Measurements from ENCODE around the gene KLHL29. TPM values are rescaled to one million over a fixed set of nuclear protein-coding genes. Genes with fewer than 3 reads are reported as not detected.

Gene KLHL29
- total and polyA plus RNA-seq, 2 experiments from 2014 or later: 1.5 to 6.5 TPM

DNA sequence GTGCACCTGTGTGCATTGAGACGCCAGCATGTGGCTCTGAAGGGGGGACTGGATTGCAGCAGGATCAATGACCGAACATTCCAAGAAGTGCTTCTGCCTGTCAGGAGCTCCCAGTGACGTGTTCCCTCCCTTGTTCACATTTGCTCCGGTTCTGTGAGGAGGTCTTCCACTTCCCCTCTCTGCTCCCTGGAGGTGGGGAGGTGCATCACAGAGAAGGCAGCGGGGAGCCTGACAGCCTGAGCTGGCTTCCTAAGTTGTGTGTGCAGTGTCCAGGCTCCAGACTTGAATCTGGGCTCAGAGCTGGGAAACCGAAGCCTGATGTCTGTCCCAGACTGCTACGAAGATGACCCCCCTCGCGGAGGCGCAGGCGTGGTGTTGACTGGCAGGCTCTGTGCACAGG is 171.0 kb downstream of the KLHL29 start:
- Histone ChIP-seq H3K4me2 (no peak overlapping the region), H4K20me1 (replicated peaks; ENCODE audit: insufficient read depth) (no peaks in the 10 kb centered on the region), H3K27ac (ENCODE audit: low read depth) (no peak overlapping the region), H3K36me3 (ENCODE audit: insufficient read depth) (no peaks in the 10 kb centered on the region), H3K9me2 (ENCODE audit: insufficient read depth) (no peaks in the 10 kb centered on the region), H3F3A (replicated peaks; ENCODE audit: low read depth) (no peaks in the 10 kb centered on the region), H3K27me3 (ENCODE audit: insufficient read depth) (no peaks in the 10 kb centered on the region), H3K79me2 (replicated peaks; ENCODE audit: insufficient read depth) (no peaks in the 10 kb centered on the region), H2AFZ (no peak overlapping the region), H3K4me3 (no peak overlapping the region), H3K4me1 (ENCODE audit: insufficient read depth) (no peaks in the 10 kb centered on the region)
- Mint-ChIP-seq H3K27ac (0 out of 2 replicates have a peak overlapping the region, but pooled peaks have one; percentile 67), H3K9me3 (no peaks in the 10 kb centered on the region), H3K4me3 (no peak overlapping the region), H3K4me1 (peaks cover 2% of the 10 kb centered on the region; the same call in 2 of the 3 replicates), H3K36me3 (ENCODE audit: low read depth) (no peaks in the 10 kb centered on the region), H3K27me3 (ENCODE audit: insufficient read depth, low read depth, poor library complexity) (peaks cover 2% of the 10 kb centered on the region)
- peak; percentile 57; the same call in 2 of the 3 replicates for ATAC-seq
- TF ChIP-seq EZH2phosphoT487 (IDR thresholded peaks at IDR 0.05; ENCODE audit: unreplicated experiment) (no peak), POLR2AphosphoS5 (IDR thresholded peaks at IDR 0.05; ENCODE audit: low read depth) (no peak), EZH2 (IDR thresholded peaks at IDR 0.05; ENCODE audit: low read depth, unreplicated experiment) (no peak), NANOG (IDR thresholded peaks at IDR 0.05; ENCODE audit: borderline replicate concordance) (no peak), JUNB (IDR thresholded peaks at IDR 0.05; ENCODE audit: unreplicated experiment) (no peak), ZNF114 (CRISPR knock-in tag; IDR thresholded peaks at IDR 0.05) (no peak), STAT1 (IDR thresholded peaks at IDR 0.05; ENCODE audit: unreplicated experiment) (no peak), ZNF331 (CRISPR knock-in tag; IDR thresholded peaks at IDR 0.05; ENCODE audit: low read depth) (no peak), CREB1 (CRISPR knock-in tag; IDR thresholded peaks at IDR 0.05; ENCODE audit: low read depth) (no peak)
- TF ChIP-seq, protein P1, sequence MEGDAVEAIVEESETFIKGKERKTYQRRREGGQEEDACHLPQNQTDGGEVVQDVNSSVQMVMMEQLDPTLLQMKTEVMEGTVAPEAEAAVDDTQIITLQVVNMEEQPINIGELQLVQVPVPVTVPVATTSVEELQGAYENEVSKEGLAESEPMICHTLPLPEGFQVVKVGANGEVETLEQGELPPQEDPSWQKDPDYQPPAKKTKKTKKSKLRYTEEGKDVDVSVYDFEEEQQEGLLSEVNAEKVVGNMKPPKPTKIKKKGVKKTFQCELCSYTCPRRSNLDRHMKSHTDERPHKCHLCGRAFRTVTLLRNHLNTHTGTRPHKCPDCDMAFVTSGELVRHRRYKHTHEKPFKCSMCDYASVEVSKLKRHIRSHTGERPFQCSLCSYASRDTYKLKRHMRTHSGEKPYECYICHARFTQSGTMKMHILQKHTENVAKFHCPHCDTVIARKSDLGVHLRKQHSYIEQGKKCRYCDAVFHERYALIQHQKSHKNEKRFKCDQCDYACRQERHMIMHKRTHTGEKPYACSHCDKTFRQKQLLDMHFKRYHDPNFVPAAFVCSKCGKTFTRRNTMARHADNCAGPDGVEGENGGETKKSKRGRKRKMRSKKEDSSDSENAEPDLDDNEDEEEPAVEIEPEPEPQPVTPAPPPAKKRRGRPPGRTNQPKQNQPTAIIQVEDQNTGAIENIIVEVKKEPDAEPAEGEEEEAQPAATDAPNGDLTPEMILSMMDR (conservative IDR thresholded peaks at IDR 0.05; ENCODE audit: low read depth in 2 of 2): no peak
- TF ChIP-seq, protein P2, sequence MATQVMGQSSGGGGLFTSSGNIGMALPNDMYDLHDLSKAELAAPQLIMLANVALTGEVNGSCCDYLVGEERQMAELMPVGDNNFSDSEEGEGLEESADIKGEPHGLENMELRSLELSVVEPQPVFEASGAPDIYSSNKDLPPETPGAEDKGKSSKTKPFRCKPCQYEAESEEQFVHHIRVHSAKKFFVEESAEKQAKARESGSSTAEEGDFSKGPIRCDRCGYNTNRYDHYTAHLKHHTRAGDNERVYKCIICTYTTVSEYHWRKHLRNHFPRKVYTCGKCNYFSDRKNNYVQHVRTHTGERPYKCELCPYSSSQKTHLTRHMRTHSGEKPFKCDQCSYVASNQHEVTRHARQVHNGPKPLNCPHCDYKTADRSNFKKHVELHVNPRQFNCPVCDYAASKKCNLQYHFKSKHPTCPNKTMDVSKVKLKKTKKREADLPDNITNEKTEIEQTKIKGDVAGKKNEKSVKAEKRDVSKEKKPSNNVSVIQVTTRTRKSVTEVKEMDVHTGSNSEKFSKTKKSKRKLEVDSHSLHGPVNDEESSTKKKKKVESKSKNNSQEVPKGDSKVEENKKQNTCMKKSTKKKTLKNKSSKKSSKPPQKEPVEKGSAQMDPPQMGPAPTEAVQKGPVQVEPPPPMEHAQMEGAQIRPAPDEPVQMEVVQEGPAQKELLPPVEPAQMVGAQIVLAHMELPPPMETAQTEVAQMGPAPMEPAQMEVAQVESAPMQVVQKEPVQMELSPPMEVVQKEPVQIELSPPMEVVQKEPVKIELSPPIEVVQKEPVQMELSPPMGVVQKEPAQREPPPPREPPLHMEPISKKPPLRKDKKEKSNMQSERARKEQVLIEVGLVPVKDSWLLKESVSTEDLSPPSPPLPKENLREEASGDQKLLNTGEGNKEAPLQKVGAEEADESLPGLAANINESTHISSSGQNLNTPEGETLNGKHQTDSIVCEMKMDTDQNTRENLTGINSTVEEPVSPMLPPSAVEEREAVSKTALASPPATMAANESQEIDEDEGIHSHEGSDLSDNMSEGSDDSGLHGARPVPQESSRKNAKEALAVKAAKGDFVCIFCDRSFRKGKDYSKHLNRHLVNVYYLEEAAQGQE (IDR thresholded peaks at IDR 0.05; ENCODE audit: unreplicated experiment): no peak
- TF ChIP-seq, protein P3, sequence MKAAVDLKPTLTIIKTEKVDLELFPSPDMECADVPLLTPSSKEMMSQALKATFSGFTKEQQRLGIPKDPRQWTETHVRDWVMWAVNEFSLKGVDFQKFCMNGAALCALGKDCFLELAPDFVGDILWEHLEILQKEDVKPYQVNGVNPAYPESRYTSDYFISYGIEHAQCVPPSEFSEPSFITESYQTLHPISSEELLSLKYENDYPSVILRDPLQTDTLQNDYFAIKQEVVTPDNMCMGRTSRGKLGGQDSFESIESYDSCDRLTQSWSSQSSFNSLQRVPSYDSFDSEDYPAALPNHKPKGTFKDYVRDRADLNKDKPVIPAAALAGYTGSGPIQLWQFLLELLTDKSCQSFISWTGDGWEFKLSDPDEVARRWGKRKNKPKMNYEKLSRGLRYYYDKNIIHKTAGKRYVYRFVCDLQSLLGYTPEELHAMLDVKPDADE (IDR thresholded peaks at IDR 0.05): no peak
- TF ChIP-seq, protein P4, sequence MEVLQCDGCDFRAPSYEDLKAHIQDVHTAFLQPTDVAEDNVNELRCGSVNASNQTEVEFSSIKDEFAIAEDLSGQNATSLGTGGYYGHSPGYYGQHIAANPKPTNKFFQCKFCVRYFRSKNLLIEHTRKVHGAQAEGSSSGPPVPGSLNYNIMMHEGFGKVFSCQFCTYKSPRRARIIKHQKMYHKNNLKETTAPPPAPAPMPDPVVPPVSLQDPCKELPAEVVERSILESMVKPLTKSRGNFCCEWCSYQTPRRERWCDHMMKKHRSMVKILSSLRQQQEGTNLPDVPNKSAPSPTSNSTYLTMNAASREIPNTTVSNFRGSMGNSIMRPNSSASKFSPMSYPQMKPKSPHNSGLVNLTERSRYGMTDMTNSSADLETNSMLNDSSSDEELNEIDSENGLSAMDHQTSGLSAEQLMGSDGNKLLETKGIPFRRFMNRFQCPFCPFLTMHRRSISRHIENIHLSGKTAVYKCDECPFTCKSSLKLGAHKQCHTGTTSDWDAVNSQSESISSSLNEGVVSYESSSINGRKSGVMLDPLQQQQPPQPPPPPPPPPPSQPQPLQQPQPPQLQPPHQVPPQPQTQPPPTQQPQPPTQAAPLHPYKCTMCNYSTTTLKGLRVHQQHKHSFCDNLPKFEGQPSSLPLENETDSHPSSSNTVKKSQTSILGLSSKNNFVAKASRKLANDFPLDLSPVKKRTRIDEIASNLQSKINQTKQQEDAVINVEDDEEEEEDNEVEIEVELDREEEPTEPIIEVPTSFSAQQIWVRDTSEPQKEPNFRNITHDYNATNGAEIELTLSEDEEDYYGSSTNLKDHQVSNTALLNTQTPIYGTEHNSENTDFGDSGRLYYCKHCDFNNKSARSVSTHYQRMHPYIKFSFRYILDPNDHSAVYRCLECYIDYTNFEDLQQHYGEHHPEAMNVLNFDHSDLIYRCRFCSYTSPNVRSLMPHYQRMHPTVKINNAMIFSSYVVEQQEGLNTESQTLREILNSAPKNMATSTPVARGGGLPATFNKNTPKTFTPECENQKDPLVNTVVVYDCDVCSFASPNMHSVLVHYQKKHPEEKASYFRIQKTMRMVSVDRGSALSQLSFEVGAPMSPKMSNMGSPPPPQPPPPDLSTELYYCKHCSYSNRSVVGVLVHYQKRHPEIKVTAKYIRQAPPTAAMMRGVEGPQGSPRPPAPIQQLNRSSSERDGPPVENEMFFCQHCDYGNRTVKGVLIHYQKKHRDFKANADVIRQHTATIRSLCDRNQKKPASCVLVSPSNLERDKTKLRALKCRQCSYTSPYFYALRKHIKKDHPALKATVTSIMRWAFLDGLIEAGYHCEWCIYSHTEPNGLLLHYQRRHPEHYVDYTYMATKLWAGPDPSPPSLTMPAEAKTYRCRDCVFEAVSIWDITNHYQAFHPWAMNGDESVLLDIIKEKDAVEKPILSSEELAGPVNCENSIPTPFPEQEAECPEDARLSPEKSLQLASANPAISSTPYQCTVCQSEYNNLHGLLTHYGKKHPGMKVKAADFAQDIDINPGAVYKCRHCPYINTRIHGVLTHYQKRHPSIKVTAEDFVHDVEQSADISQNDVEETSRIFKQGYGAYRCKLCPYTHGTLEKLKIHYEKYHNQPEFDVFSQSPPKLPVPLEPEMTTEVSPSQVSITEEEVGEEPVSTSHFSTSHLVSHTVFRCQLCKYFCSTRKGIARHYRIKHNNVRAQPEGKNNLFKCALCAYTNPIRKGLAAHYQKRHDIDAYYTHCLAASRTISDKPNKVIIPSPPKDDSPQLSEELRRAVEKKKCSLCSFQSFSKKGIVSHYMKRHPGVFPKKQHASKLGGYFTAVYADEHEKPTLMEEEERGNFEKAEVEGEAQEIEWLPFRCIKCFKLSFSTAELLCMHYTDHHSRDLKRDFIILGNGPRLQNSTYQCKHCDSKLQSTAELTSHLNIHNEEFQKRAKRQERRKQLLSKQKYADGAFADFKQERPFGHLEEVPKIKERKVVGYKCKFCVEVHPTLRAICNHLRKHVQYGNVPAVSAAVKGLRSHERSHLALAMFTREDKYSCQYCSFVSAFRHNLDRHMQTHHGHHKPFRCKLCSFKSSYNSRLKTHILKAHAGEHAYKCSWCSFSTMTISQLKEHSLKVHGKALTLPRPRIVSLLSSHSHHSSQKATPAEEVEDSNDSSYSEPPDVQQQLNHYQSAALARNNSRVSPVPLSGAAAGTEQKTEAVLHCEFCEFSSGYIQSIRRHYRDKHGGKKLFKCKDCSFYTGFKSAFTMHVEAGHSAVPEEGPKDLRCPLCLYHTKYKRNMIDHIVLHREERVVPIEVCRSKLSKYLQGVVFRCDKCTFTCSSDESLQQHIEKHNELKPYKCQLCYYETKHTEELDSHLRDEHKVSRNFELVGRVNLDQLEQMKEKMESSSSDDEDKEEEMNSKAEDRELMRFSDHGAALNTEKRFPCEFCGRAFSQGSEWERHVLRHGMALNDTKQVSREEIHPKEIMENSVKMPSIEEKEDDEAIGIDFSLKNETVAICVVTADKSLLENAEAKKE (CRISPR knock-in tag; IDR thresholded peaks at IDR 0.05): no peak
- no peak for DNase-seq (ENCODE audit: low spot score)
